Measurements from ENCODE around the gene C16orf96. TPM values are rescaled to one million over a fixed set of nuclear protein-coding genes. Genes with fewer than 3 reads are reported as not detected.
A peak's percentile ranks its signal among the peaks of the same experiment; 100 is the strongest.

Gene C16orf96
- 0.18 TPM for polyA plus RNA-seq
- long read RNA-seq, donor 1 = 0 reads
- long read RNA-seq, donor 2 = 0 reads
- long read RNA-seq, donor 3 = 0 reads
- long read RNA-seq, donor 4 = 0 reads
- long read RNA-seq, donor 5 = 0 reads
- long read RNA-seq, donor 6 = 0 reads
- long read RNA-seq, donor 7 = 0 reads
- long read RNA-seq, donor 8 = 0 reads
- long read RNA-seq, donor 9 = 0 reads
- long read RNA-seq, donor 10 = 0 reads
- long read RNA-seq, donor 11 = 0 reads

- Histone ChIP-seq H3K27ac (ENCODE audit: low read length) (no peak within 1 kb of the TSS), H3K4me3 (ENCODE audit: low read length) (no peak within 1 kb of the TSS), H3K36me3 (ENCODE audit: control insufficient read depth, insufficient read depth, low read length) (no peaks in the 10 kb centered on the region), H3K9me3 (ENCODE audit: control insufficient read depth, low read depth, low read length) (no peaks in the 10 kb centered on the region), H3K27me3 (ENCODE audit: control insufficient read depth, insufficient read depth, low read length) (no peaks in the 10 kb centered on the region), H3K4me1 (ENCODE audit: control insufficient read depth, insufficient read depth, low read length) (no peaks in the 10 kb centered on the region)
- WGBS (ENCODE audit: insufficient coverage, low lambda C conversion rate) = no CpG with 5 or more reads among the region's 4 CpGs
- no peak for DNase-seq
These were observed at the start of gene C16orf96 for GRCh38 chr16:4556112-4556511. TSS of gene C16orf96 (plus strand) at chr16:4556340. CDS start at chr16:4556490, 150 bp downstream.

GRCh38 chr16:4506450-4506849 is 49.7 kb upstream of the C16orf96 start:
- no peak overlapping the region for H3K4me3 ChIP-seq (ENCODE audit: low read length)
- H3K9me3 ChIP-seq (ENCODE audit: control insufficient read depth, low read depth, low read length) = no peaks in the 10 kb centered on the region
- no peaks in the 10 kb centered on the region for H3K27me3 ChIP-seq (ENCODE audit: control insufficient read depth, insufficient read depth, low read length)
- H3K4me1 ChIP-seq (ENCODE audit: control insufficient read depth, insufficient read depth, low read length) = no peaks in the 10 kb centered on the region
- WGBS (ENCODE audit: insufficient coverage, low lambda C conversion rate) = no CpG with 5 or more reads among the region's 3 CpGs
- peaks cover 48% of the 10 kb centered on the region for H3K36me3 ChIP-seq (ENCODE audit: control insufficient read depth, insufficient read depth, low read length)
- DNase-seq = peak; percentile 57 to 59
- no peak overlapping the region for H3K27ac ChIP-seq (ENCODE audit: low read length)

GRCh38 chr16:4507588-4508345 is 48.4 kb upstream of the C16orf96 start:
- H3K27me3 ChIP-seq (ENCODE audit: control insufficient read depth, insufficient read depth, low read length) = no peaks in the 10 kb centered on the region
- H3K27ac ChIP-seq (ENCODE audit: low read length) = no peak overlapping the region
- no peaks in the 10 kb centered on the region for H3K4me1 ChIP-seq (ENCODE audit: control insufficient read depth, insufficient read depth, low read length)
- no peak overlapping the region for H3K4me3 ChIP-seq (ENCODE audit: low read length)
- no peaks in the 10 kb centered on the region for H3K9me3 ChIP-seq (ENCODE audit: control insufficient read depth, low read depth, low read length)
- no CpG with 5 or more reads among the region's 17 CpGs for WGBS (ENCODE audit: insufficient coverage, low lambda C conversion rate)
- DNase-seq = no peak
- H3K36me3 ChIP-seq (ENCODE audit: control insufficient read depth, insufficient read depth, low read length) = peaks cover 62% of the 10 kb centered on the region

- Histone ChIP-seq H3K4me3 (ENCODE audit: low read length) (no peak overlapping the region), H3K36me3 (ENCODE audit: control insufficient read depth, insufficient read depth, low read length) (peaks cover 70% of the 10 kb centered on the region)
These were observed 47.3 kb upstream of the C16orf96 start for GRCh38 chr16:4508806-4509205.

GRCh38 chr16:4509420-4509819 is 46.7 kb upstream of the C16orf96 start:
- no peak for DNase-seq
- no peaks in the 10 kb centered on the region for H3K9me3 ChIP-seq (ENCODE audit: control insufficient read depth, low read depth, low read length)
- no peaks in the 10 kb centered on the region for H3K4me1 ChIP-seq (ENCODE audit: control insufficient read depth, insufficient read depth, low read length)
- WGBS (ENCODE audit: insufficient coverage, low lambda C conversion rate) = no CpG with 5 or more reads among the region's 8 CpGs
- H3K36me3 ChIP-seq (ENCODE audit: control insufficient read depth, insufficient read depth, low read length) = peaks cover 76% of the 10 kb centered on the region
- H3K4me3 ChIP-seq (ENCODE audit: low read length) = no peak overlapping the region
- H3K27me3 ChIP-seq (ENCODE audit: control insufficient read depth, insufficient read depth, low read length) = no peaks in the 10 kb centered on the region
- no peak overlapping the region for H3K27ac ChIP-seq (ENCODE audit: low read length)

More at GRCh38 chr16:4508806-4509205, 47.3 kb upstream of the C16orf96 start:
- Histone ChIP-seq H3K9me3 (ENCODE audit: control insufficient read depth, low read depth, low read length) (no peaks in the 10 kb centered on the region), H3K4me1 (ENCODE audit: control insufficient read depth, insufficient read depth, low read length) (no peaks in the 10 kb centered on the region), H3K27me3 (ENCODE audit: control insufficient read depth, insufficient read depth, low read length) (no peaks in the 10 kb centered on the region), H3K27ac (ENCODE audit: low read length) (no peak overlapping the region)
- no peak for DNase-seq
- WGBS (ENCODE audit: insufficient coverage, low lambda C conversion rate) = no CpG with 5 or more reads among the region's 3 CpGs

GRCh38 chr16:4510131-4510530 is 46.0 kb upstream of the C16orf96 start:
- Histone ChIP-seq H3K27me3 (ENCODE audit: control insufficient read depth, insufficient read depth, low read length) (no peaks in the 10 kb centered on the region), H3K36me3 (ENCODE audit: control insufficient read depth, insufficient read depth, low read length) (peaks cover 76% of the 10 kb centered on the region), H3K4me1 (ENCODE audit: control insufficient read depth, insufficient read depth, low read length) (no peaks in the 10 kb centered on the region), H3K4me3 (ENCODE audit: low read length) (no peak overlapping the region), H3K27ac (ENCODE audit: low read length) (no peak overlapping the region), H3K9me3 (ENCODE audit: control insufficient read depth, low read depth, low read length) (no peaks in the 10 kb centered on the region)
- DNase-seq = no peak
- no CpG with 5 or more reads among the region's 5 CpGs for WGBS (ENCODE audit: insufficient coverage, low lambda C conversion rate)

- no peaks in the 10 kb centered on the region for H3K4me1 ChIP-seq (ENCODE audit: control insufficient read depth, insufficient read depth, low read length)
- no peak overlapping the region for H3K4me3 ChIP-seq (ENCODE audit: low read length)
- no peaks in the 10 kb centered on the region for H3K27me3 ChIP-seq (ENCODE audit: control insufficient read depth, insufficient read depth, low read length)
- no CpG with 5 or more reads among the region's 14 CpGs for WGBS (ENCODE audit: insufficient coverage, low lambda C conversion rate)
- no peak overlapping the region for H3K27ac ChIP-seq (ENCODE audit: low read length)
- no peak for DNase-seq
- peaks cover 71% of the 10 kb centered on the region for H3K36me3 ChIP-seq (ENCODE audit: control insufficient read depth, insufficient read depth, low read length)
- no peaks in the 10 kb centered on the region for H3K9me3 ChIP-seq (ENCODE audit: control insufficient read depth, low read depth, low read length)
These were observed 45.3 kb upstream of the C16orf96 start for GRCh38 chr16:4510747-4511426.

GRCh38 chr16:4511441-4512082 is 44.6 kb upstream of the C16orf96 start:
- DNase-seq = peak; percentile 57 to 63
- peaks cover 70% of the 10 kb centered on the region for H3K36me3 ChIP-seq (ENCODE audit: control insufficient read depth, insufficient read depth, low read length)
- H3K9me3 ChIP-seq (ENCODE audit: control insufficient read depth, low read depth, low read length) = no peaks in the 10 kb centered on the region
- H3K27me3 ChIP-seq (ENCODE audit: control insufficient read depth, insufficient read depth, low read length) = no peaks in the 10 kb centered on the region
- H3K4me3 ChIP-seq (ENCODE audit: low read length) = no peak overlapping the region
- no CpG with 5 or more reads among the region's 9 CpGs for WGBS (ENCODE audit: insufficient coverage, low lambda C conversion rate)
- no peaks in the 10 kb centered on the region for H3K4me1 ChIP-seq (ENCODE audit: control insufficient read depth, insufficient read depth, low read length)
- no peak overlapping the region for H3K27ac ChIP-seq (ENCODE audit: low read length)

- WGBS (ENCODE audit: insufficient coverage, low lambda C conversion rate) = no CpG with 5 or more reads among the region's 10 CpGs
- Histone ChIP-seq H3K36me3 (ENCODE audit: control insufficient read depth, insufficient read depth, low read length) (peaks cover 65% of the 10 kb centered on the region), H3K4me1 (ENCODE audit: control insufficient read depth, insufficient read depth, low read length) (no peaks in the 10 kb centered on the region), H3K27ac (ENCODE audit: low read length) (no peak overlapping the region), H3K9me3 (ENCODE audit: control insufficient read depth, low read depth, low read length) (no peaks in the 10 kb centered on the region), H3K27me3 (ENCODE audit: control insufficient read depth, insufficient read depth, low read length) (no peaks in the 10 kb centered on the region), H3K4me3 (ENCODE audit: low read length) (no peak overlapping the region)
- DNase-seq = no peak
These were observed 43.7 kb upstream of the C16orf96 start for GRCh38 chr16:4512473-4512872.
